Chondrocyte (in vitro differentiated cells): ENCODE measurements around the gene LMX1A. TPM values are rescaled to one million over a fixed set of nuclear protein-coding genes. Genes with fewer than 3 reads are reported as not detected.

Experiments
- DNase-seq: peaks from one replicate; pipeline ENCODE4 v3.0.0; 2021; ENCODE audit warnings: mixed read lengths, low spot score
- H3K27ac Mint-ChIP-seq: one replicate; pipeline ENCODE4 v1.8.0; 2021; ENCODE audit warnings: mild to moderate bottlenecking, moderate library complexity, mixed read lengths; ENCODE audit not compliant: unreplicated experiment
- H3K27me3 Mint-ChIP-seq: 2 replicates; pipeline ENCODE4 v1.8.0; 2021; ENCODE audit warnings: low read depth, mixed read lengths
- H3K36me3 Mint-ChIP-seq: 2 replicates; pipeline ENCODE4 v1.8.0; 2021; ENCODE audit warnings: low read depth, mixed read lengths
- H3K4me1 Mint-ChIP-seq: 2 replicates; pipeline ENCODE4 v1.8.0; 2021; ENCODE audit warnings: low read depth, mild to moderate bottlenecking, mixed read lengths
- H3K4me3 Mint-ChIP-seq: one replicate; pipeline ENCODE4 v1.8.0; 2021; ENCODE audit warnings: mild to moderate bottlenecking, moderate library complexity, mixed read lengths; ENCODE audit not compliant: unreplicated experiment
- H3K9me3 Mint-ChIP-seq: 2 replicates; pipeline ENCODE4 v1.8.0; 2021; ENCODE audit warnings: low read depth, mixed read lengths
- CTCF ChIP-seq: fragments of 200-600 bp; sonication (generic); IDR thresholded peaks from 2 replicates; pipeline ENCODE4 v1.5.0; 2021; ENCODE audit warnings: antibody characterized with exemption, mild to moderate bottlenecking, moderate library complexity
- total RNA-seq: library from RNA; stranded (reverse); gene quantifications from 3 replicates; pipeline ENCODE4 v1.2.1, GENCODE V29; 2021

LMX1A gene
- total RNA-seq, 1 donor from 2014 or later: not detected

- Mint-ChIP-seq H3K27me3 (peaks cover 18% of the 10 kb centered on the region), H3K4me1 (no peaks in the 10 kb centered on the region), H3K27ac (no peak overlapping the region), H3K4me3 (no peak overlapping the region), H3K36me3 (no peaks in the 10 kb centered on the region), H3K9me3 (peaks cover 4% of the 10 kb centered on the region)
- no peak for DNase-seq
- no peak for TF ChIP-seq CTCF
Observed at GRCh38 chr1:165228676-165229075, 127.8 kb downstream of the LMX1A start.

- peaks cover 14% of the 10 kb centered on the region for H3K27me3 Mint-ChIP-seq
Observed at GRCh38 chr1:165228111-165228655, 128.3 kb downstream of the LMX1A start.

GRCh38 chr1:165226326-165226725, 130.2 kb downstream of the LMX1A start:
- TF ChIP-seq CTCF: no peak
- Mint-ChIP-seq H3K27me3 (peaks cover 1% of the 10 kb centered on the region), H3K36me3 (no peaks in the 10 kb centered on the region), H3K4me1 (no peaks in the 10 kb centered on the region), H3K9me3 (peaks cover 4% of the 10 kb centered on the region), H3K4me3 (no peak overlapping the region), H3K27ac (no peak overlapping the region)
- no peak for DNase-seq

More at GRCh38 chr1:165228111-165228655, 128.3 kb downstream of the LMX1A start:
- H3K9me3 Mint-ChIP-seq: peaks cover 4% of the 10 kb centered on the region
- DNase-seq: no peak
- no peaks in the 10 kb centered on the region for H3K36me3 Mint-ChIP-seq
- H3K4me1 Mint-ChIP-seq: no peaks in the 10 kb centered on the region
- no peak overlapping the region for H3K27ac Mint-ChIP-seq
- TF ChIP-seq CTCF: no peak
- H3K4me3 Mint-ChIP-seq: no peak overlapping the region

GRCh38 chr1:165225650-165226049, 130.9 kb downstream of the LMX1A start:
- Mint-ChIP-seq H3K9me3 (peaks cover 4% of the 10 kb centered on the region), H3K27ac (no peak overlapping the region), H3K36me3 (no peaks in the 10 kb centered on the region), H3K4me3 (no peak overlapping the region), H3K4me1 (no peaks in the 10 kb centered on the region), H3K27me3 (peaks cover 1% of the 10 kb centered on the region)
- TF ChIP-seq CTCF: no peak
- DNase-seq: no peak

GRCh38 chr1:165225062-165225461, 131.5 kb downstream of the LMX1A start:
- no peak for DNase-seq
- Mint-ChIP-seq H3K4me3 (no peak overlapping the region), H3K27ac (no peak overlapping the region), H3K4me1 (no peaks in the 10 kb centered on the region), H3K36me3 (no peaks in the 10 kb centered on the region), H3K27me3 (peaks cover 1% of the 10 kb centered on the region), H3K9me3 (peaks cover 4% of the 10 kb centered on the region)
- no peak for TF ChIP-seq CTCF
